22Rv1 (cell line): ENCODE measurements around the gene CDH12.

Experiments used
- H3K27ac ChIP-seq: fragments of 450-650 bp; 2 replicates; pipeline ENCODE4 v1.5.1; 2017
- CTCF ChIP-seq: fragments of 450-650 bp; IDR thresholded peaks from 2 replicates; pipeline ENCODE4 v1.5.1; 2017; ENCODE audit warnings: mild to moderate bottlenecking
- ZFX ChIP-seq: fragments of 450-650 bp; IDR thresholded peaks from 2 replicates; pipeline ENCODE4 v1.6.1; 2017; ENCODE audit warnings: antibody characterized with exemption, borderline replicate concordance

The CDH12 gene

DNA sequence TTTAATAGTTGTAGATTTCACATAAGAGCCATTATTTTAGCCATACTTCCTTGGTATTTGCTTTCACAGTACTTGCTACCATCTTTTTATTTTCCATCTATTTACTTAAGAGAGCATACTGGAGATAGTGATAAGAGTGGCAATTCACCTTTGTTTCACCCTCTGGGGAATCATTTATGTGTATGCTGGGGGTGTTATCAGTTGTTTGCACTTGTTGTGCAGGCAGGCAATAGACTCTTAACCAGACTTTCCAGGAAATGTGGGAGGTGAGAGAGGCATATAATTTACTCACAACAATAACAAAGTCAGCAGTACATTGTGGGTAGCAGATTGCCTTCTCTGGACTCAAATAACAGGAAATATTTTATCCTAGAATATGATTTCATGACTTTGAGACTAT is 1018.3 kb downstream of the CDH12 start:
- no peak overlapping the region for H3K27ac ChIP-seq
- TF ChIP-seq CTCF: no peak

GRCh38 chr5:21831145-21831787 is 1021.9 kb downstream of the CDH12 start:
- H3K27ac ChIP-seq: no peak overlapping the region
- TF ChIP-seq CTCF: no peak
- TF ChIP-seq ZFX: no peak

DNA sequence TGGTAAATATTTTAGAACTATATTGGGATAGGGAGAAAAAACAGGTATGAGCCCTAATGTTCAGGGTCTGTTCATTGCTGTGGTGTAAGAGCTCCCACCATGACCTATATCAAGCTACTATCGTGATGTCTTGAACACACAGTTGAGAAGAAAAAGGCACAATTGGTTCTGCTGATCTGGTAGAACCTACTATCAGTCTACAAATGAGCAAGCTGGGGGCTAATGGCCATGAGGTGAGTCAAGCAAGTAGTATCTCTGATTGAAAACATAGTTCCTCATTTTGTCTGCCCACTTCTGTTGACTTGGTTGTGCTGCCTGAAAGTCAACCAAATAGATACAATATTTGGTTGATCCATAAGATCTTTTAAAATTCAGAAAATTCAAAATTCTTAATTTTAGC is 1026.3 kb downstream of the CDH12 start:
- no peak overlapping the region for H3K27ac ChIP-seq
- TF ChIP-seq ZFX (no peak), CTCF (no peak)

- no peak overlapping the region for H3K27ac ChIP-seq
- no peak for TF ChIP-seq ZFX
- TF ChIP-seq CTCF: no peak
Observed at GRCh38 chr5:21823588-21823987, 1029.6 kb downstream of the CDH12 start.

DNA sequence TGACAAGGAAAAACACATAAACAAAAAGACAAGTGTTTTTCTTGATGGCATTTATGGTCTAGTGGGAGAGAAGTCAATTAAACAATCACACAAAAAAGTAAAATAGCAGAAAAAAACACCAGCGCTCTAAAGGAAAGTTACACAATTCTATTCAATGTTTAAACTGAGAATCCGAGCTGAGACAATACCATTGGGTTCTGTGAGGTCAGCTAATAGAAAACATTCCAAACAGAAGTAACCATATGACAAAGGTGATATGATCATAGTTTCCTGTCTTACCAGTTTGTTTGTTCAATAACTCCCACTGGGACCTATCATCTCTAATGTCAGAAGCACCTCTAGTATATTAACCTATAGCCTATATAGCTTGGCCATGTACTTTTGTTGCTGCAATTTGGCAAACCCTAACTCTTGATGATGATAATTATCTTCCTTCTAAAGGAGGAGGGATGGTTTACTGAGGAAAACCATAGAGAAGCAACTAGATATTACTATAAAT is 1030.0 kb downstream of the CDH12 start:
- TF ChIP-seq ZFX (no peak), CTCF (no peak)
- no peak overlapping the region for H3K27ac ChIP-seq

GRCh38 chr5:21820527-21820926 is 1032.6 kb downstream of the CDH12 start:
- TF ChIP-seq ZFX: no peak
- TF ChIP-seq CTCF: no peak
- no peak overlapping the region for H3K27ac ChIP-seq

DNA sequence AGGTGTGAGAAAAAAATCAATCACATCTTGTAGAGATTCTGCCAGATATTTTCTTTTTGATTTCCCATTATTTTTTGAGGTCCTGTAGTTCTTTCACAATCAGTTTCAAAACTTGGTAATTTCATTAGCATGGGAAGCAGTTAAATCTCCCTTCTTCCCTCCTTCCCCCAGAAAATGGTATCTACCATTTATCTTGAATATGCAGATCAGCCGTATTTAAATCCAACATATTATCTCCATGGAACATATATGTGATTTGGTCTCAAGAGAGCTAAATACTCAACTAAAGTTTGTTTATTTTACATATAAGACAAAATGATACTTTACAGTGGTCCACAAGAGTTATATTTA is 1034.8 kb downstream of the CDH12 start:
- H3K27ac ChIP-seq: no peak overlapping the region
- TF ChIP-seq ZFX (no peak), CTCF (no peak)
